ENCODE measurements around the gene ZNF414. TPM values are rescaled to one million over a fixed set of nuclear protein-coding genes. Genes with fewer than 3 reads are reported as not detected.

ZNF414 gene
- total and polyA plus RNA-seq, 9 of the 15 experiments (the other 6 are each of a cell fraction or from before 2014, with no cell fraction given), result 0.03 to 27.2 (median 2.2) TPM; not detected in 2

- peak overlapping the region in 1 of 2 experiments; percentile 64; a peak in 2 of 4 replicates for H3K9ac ChIP-seq (ENCODE audit: insufficient read depth in 1 of 2, low read depth in 2 of 2, low read length in 2 of 2)
- peaks cover 0 to 6% of the 10 kb centered on the region in 2 experiments; a peak in 1 of 5 replicates for H3K27me3 ChIP-seq (ENCODE audit: control insufficient read depth in 2 of 2, insufficient read depth in 2 of 2, low read length in 2 of 2)
- BruUV-seq (replicated peaks), result no TSS peak
- H4K20me1 ChIP-seq (replicated peaks; ENCODE audit: control insufficient read depth, insufficient read depth, low read length), result 0 out of 2 replicates have a peak, but pooled peaks cover 6% of the 10 kb centered on the region
- H3K4me1 ChIP-seq (replicated peaks in 1 of 2; ENCODE audit: control insufficient read depth in 2 of 2, insufficient read depth in 2 of 2, low read length in 2 of 2), result peaks cover 0 to 16% of the 10 kb centered on the region in 2 experiments; a peak in 2 of 5 replicates
- intact Hi-C loops (cut with micrococcal nuclease) (no loop called here), in situ Hi-C loops (cut with MboI) (no loop called here)
- no peak overlapping the region for H2AFZ ChIP-seq (ENCODE audit: low read depth, low read length)
- CTCF ChIA-PET (ENCODE audit: low intra/inter-chr PET ratio), result interaction anchor here (0.6 kb wide), 1 partner anchor 30 kb away, joined by 3 read pairs; no protein-coding TSS in a partner anchor
- H3K9me1 ChIP-seq (ENCODE audit: control insufficient read depth, insufficient read depth, low read length), result no peaks in the 10 kb centered on the region
- 74% methylated on average over 9 of the region's 12 CpGs for WGBS (ENCODE audit: insufficient coverage, low coverage, missing lambda C conversion rate)
- no peak overlapping the region for H3K27ac ChIP-seq (ENCODE audit: extremely low read depth, low read depth, low read length)
- TF ChIP-seq EP300 (IDR thresholded peaks at IDR 0.05; ENCODE audit: low read length), result no peak
- no peak for TF ChIP-seq ZNF785 (CRISPR knock-in tag; IDR thresholded peaks at IDR 0.05)
- TF ChIP-seq ZNF212 (CRISPR knock-in tag; IDR thresholded peaks at IDR 0.05), result no peak
- no peak for TF ChIP-seq NEUROD1 (IDR thresholded peaks at IDR 0.05; ENCODE audit: borderline replicate concordance, low read depth, low read length, partially characterized antibody)
- no peak for TF ChIP-seq POLR3A (IDR thresholded peaks at IDR 0.05; ENCODE audit: borderline replicate concordance, extremely low read depth, insufficient read depth, insufficient read length)
- TF ChIP-seq GTF2E2 (tag; IDR thresholded peaks at IDR 0.05), result no peak
- no peak for TF ChIP-seq ELK1 (CRISPR knock-in tag; IDR thresholded peaks at IDR 0.05)
- H3K79me2 ChIP-seq (ENCODE audit: control insufficient read depth, insufficient read depth, low read length), result no peaks in the 10 kb centered on the region
- no peak overlapping the region for H3K4me2 ChIP-seq (ENCODE audit: insufficient read depth, low read length)
- POLR2A ChIA-PET, result interaction anchor here (0.7 to 1.5 kb wide), 3 partner anchors 8 to 60 kb away, joined by 3 to 8 read pairs (median 3); no protein-coding TSS in a partner anchor
- no peak for ATAC-seq
- H3K4me3 ChIP-seq, result no peak overlapping the region
- H3K36me3 ChIP-seq (ENCODE audit: control insufficient read depth, insufficient read depth, low read length), result peaks cover 32% of the 10 kb centered on the region; the same call in 2 of the 3 replicates
- no peaks in the 10 kb centered on the region for H3K9me3 ChIP-seq (replicated peaks; ENCODE audit: control insufficient read depth, insufficient read depth, low read depth, low read length)
- no peak for DNase-seq (ENCODE audit: extremely low read depth in 1 of 4, low spot score in 3 of 4)
- no peak for FAIRE-seq
Measured at GRCh38 chr19:8490873-8491272, 23.1 kb downstream of the ZNF414 start.

Data from K562 (cell line).